ENCODE results near the gene TLE2. TPM values are rescaled to one million over a fixed set of nuclear protein-coding genes. Genes with fewer than 3 reads are reported as not detected.

The TLE2 gene
- polyA plus RNA-seq, 2 of the 4 experiments (the other 2 are of a cell fraction), result 2.1 to 2.6 TPM

GRCh38 chr19:3036119-3036976 lies 7.3 kb upstream of the TLE2 start:
- TF ChIP-seq PBX3 (IDR thresholded peaks at IDR 0.05) (peak; percentile 94), POLR2A (IDR thresholded peaks at IDR 0.05; ENCODE audit: low read length) (no peak), EHMT2 (IDR thresholded peaks at IDR 0.05; ENCODE audit: low read depth) (no peak), JUN (IDR thresholded peaks at IDR 0.05) (peak in 1 of 2 experiments; percentile 31; a peak in 1 of 5 replicates), NPAS2 (CRISPR knock-in tag; IDR thresholded peaks at IDR 0.05; ENCODE audit: borderline replicate concordance) (no peak), CBX2 (IDR thresholded peaks at IDR 0.05; ENCODE audit: borderline replicate concordance, low read depth) (no peak), RARB (CRISPR knock-in tag; IDR thresholded peaks at IDR 0.05) (no peak), PHF8 (IDR thresholded peaks at IDR 0.05; ENCODE audit: borderline replicate concordance, low read depth) (peak; percentile 19; the same call in 1 of the 2 replicates), KDM1A (IDR thresholded peaks at IDR 0.05; ENCODE audit: low read depth) (peak; percentile 94)
- TF ChIP-seq, protein P1, sequence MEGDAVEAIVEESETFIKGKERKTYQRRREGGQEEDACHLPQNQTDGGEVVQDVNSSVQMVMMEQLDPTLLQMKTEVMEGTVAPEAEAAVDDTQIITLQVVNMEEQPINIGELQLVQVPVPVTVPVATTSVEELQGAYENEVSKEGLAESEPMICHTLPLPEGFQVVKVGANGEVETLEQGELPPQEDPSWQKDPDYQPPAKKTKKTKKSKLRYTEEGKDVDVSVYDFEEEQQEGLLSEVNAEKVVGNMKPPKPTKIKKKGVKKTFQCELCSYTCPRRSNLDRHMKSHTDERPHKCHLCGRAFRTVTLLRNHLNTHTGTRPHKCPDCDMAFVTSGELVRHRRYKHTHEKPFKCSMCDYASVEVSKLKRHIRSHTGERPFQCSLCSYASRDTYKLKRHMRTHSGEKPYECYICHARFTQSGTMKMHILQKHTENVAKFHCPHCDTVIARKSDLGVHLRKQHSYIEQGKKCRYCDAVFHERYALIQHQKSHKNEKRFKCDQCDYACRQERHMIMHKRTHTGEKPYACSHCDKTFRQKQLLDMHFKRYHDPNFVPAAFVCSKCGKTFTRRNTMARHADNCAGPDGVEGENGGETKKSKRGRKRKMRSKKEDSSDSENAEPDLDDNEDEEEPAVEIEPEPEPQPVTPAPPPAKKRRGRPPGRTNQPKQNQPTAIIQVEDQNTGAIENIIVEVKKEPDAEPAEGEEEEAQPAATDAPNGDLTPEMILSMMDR (IDR thresholded peaks at IDR 0.05), result peak; percentile 44
- WGBS (ENCODE audit: missing lambda C conversion rate), result 0% methylated on average over 1 of the region's 44 CpGs
- ATAC-seq (peak; percentile 87), FAIRE-seq (no peak), DNase-seq (ENCODE audit: low read depth in 1 of 2, low spot score in 1 of 2) (peak; percentile 73 to 90)
- Histone ChIP-seq H3K9me3 (no peaks in the 10 kb centered on the region), H3K4me2 (peak overlapping the region; percentile 87), H3K4me3 (peak overlapping the region; percentile 65), H3K4me1 (peaks cover 12% of the 10 kb centered on the region), H3K27ac (peak overlapping the region; percentile 90 to 94)
- POLR2A ChIA-PET, result interaction anchor here (0.6 to 2.3 kb wide), 8 partner anchors 17 to 560 kb away, joined by 3 to 22 read pairs (median 8); partner anchors contain the start of genes GADD45B and TLE6
- CTCF ChIA-PET, result interaction anchor here (0.5 to 3.1 kb wide), 19 partner anchors 9 to 966 kb away, joined by 3 to 19 read pairs (median 4); partner anchors contain the start of gene TLE6

GRCh38 chr19:3035542-3036118 lies 6.5 kb upstream of the TLE2 start:
- ChIA-PET POLR2A (interaction anchor here (0.7 to 2.3 kb wide), 7 partner anchors 18 to 560 kb away, joined by 3 to 22 read pairs (median 9); partner anchors contain the start of genes GADD45B and TLE6), CTCF (interaction anchor here (0.5 to 3.1 kb wide), 16 partner anchors 8 to 452 kb away, joined by 3 to 19 read pairs (median 4); partner anchors contain the start of gene TLE6)
- DNase-seq (ENCODE audit: low read depth in 1 of 2, low spot score in 1 of 2), result peak; percentile 98 to 99
- WGBS (ENCODE audit: missing lambda C conversion rate), result under 1% methylated on average over 19 of the region's 29 CpGs
- Histone ChIP-seq H3K27ac (peak overlapping the region; percentile 90 to 94), H3K4me2 (peak overlapping the region; percentile 98), H3K4me1 (peaks cover 12% of the 10 kb centered on the region), H3K4me3 (peak overlapping the region; percentile 65), H3K9me3 (no peaks in the 10 kb centered on the region)
- peak; percentile 90 to 94 for ATAC-seq
- FAIRE-seq, result no peak
- TF ChIP-seq NR3C1 (IDR thresholded peaks at IDR 0.05) (no peak), CHD2 (IDR thresholded peaks at IDR 0.05; ENCODE audit: low read length, partially characterized antibody) (no peak), NPAS2 (CRISPR knock-in tag; IDR thresholded peaks at IDR 0.05; ENCODE audit: borderline replicate concordance) (no peak), JUNB (IDR thresholded peaks at IDR 0.05) (no peak), FOSL2 (IDR thresholded peaks at IDR 0.05) (no peak), FOSL2 (CRISPR knock-in tag; IDR thresholded peaks at IDR 0.05) (no peak), HOXB5 (CRISPR knock-in tag; IDR thresholded peaks at IDR 0.05) (no peak), RARB (CRISPR knock-in tag; IDR thresholded peaks at IDR 0.05) (no peak), ZFP36 (IDR thresholded peaks at IDR 0.05; ENCODE audit: borderline replicate concordance, partially characterized antibody) (no peak), EHMT2 (IDR thresholded peaks at IDR 0.05; ENCODE audit: low read depth) (no peak), KDM5A (IDR thresholded peaks at IDR 0.05) (no peak), HMGXB4 (CRISPR knock-in tag; IDR thresholded peaks at IDR 0.05; ENCODE audit: borderline replicate concordance) (no peak), NFE2L2 (conservative IDR thresholded peaks at IDR 0.05; ENCODE audit: low read length) (no peak), MAZ (IDR thresholded peaks at IDR 0.05; ENCODE audit: borderline replicate concordance, low read depth, low read length) (no peak), ZSCAN20 (CRISPR knock-in tag; IDR thresholded peaks at IDR 0.05) (no peak), MYC (IDR thresholded peaks at IDR 0.05; ENCODE audit: borderline replicate concordance, low read length) (no peak), PHF8 (IDR thresholded peaks at IDR 0.05; ENCODE audit: borderline replicate concordance, low read depth) (no peak), MAFK (IDR thresholded peaks at IDR 0.05; ENCODE audit: partially characterized antibody) (no peak), ELK1 (IDR thresholded peaks at IDR 0.05; ENCODE audit: low read depth, low read length) (no peak), GATA3 (IDR thresholded peaks at IDR 0.05; ENCODE audit: borderline replicate concordance) (no peak), MAX (IDR thresholded peaks at IDR 0.05) (no peak; the same call in 1 of the 2 replicates), EP300 (IDR thresholded peaks at IDR 0.05) (no peak), FOSB (CRISPR knock-in tag; IDR thresholded peaks at IDR 0.05) (no peak), HEYL (CRISPR knock-in tag; IDR thresholded peaks at IDR 0.05) (no peak)

All from A549 (cell line).